ENCODE results near the gene ST7.

DNA sequence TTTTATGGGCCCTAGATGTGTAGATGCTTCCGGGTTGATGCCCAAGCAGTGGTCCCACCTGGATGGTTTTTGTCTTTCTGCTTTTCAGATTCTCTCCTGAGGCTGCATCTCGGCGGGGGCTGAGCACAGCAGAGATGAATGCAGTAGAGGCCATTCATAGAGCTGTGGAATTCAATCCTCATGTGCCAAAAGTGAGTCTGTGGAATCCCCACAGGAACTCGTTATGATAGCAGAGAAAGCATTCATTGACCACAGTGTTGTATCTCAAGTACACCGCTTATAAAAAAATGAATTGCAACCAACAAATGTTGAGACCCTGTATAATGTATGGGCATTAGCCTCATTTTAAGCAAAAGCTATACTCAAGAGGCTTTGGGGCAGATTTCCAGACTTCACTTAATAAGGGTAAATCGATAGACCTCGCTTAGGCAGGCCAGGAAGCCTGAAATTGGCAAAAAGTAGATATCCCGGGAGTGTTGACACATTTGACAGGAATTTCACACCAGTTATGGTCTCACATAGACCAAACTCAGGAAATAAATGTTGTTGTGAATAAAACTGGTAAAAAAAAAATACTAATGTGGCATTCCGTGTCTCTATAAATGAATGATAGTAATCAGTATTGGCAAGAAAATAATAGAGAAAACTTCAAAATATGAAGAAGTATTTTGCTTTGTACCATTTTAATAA, 237.6 kb downstream of the ST7 start:
- TF ChIP-seq GATA3 (IDR thresholded peaks at IDR 0.05; ENCODE audit: low read depth, low read length), result no peak
- no peak for TF ChIP-seq GATA2 (IDR thresholded peaks at IDR 0.05; ENCODE audit: low read depth, low read length)

Measured in SH-SY5Y (cell line).